Ascending aorta (tissue), 2 donors: ENCODE measurements around the gene CABLES1. TPM values are rescaled to one million over a fixed set of nuclear protein-coding genes. Genes with fewer than 3 reads are reported as not detected.

ENCODE experiments used
- DNase-seq, 2 donors: peaks; one replicate each; pipeline ENCODE4 v3.0.0-alpha.2; 2019; ENCODE audit warnings: low spot score in 2 of 2
- H3K27ac ChIP-seq, 2 donors: fragments of 200-600 bp; sonication (generic); one replicate each; pipeline ENCODE4 v1.5.1; 2016 to 2017; ENCODE audit warnings: mild to moderate bottlenecking in 1 of 2
- H3K27me3 ChIP-seq: fragments of 200-600 bp; sonication (generic); one replicate; pipeline ENCODE4 v1.5.1; 2017
- H3K36me3 ChIP-seq, 2 donors: fragments of 200-600 bp; sonication (generic); one replicate each; pipeline ENCODE4 v1.5.1; 2016
- H3K4me1 ChIP-seq, 2 donors: fragments of 200-600 bp; sonication (generic); one replicate each; pipeline ENCODE4 v1.5.1; 2016 to 2017; ENCODE audit warnings: mild to moderate bottlenecking in 1 of 2
- H3K4me3 ChIP-seq, 2 donors: fragments of 200-600 bp; sonication (generic); one replicate each; pipeline ENCODE4 v1.5.1; 2016 to 2017; ENCODE audit warnings: mild to moderate bottlenecking in 1 of 2
- H3K9me3 ChIP-seq, 2 donors: fragments of 200-600 bp; sonication (generic); one replicate each; pipeline ENCODE4 v1.5.1; 2016
- CTCF ChIP-seq, 3 experiments: fragments of 200-600 bp in 2 of 3; fragments of 450-650 bp in 1 of 3; sonication (generic) in 2 of 3; IDR thresholded peaks; one replicate each; pipeline ENCODE4 v1.5.1; 2016 to 2019; ENCODE audit warnings: antibody characterized with exemption in 3 of 3, mild to moderate bottlenecking in 1 of 3, moderate library complexity in 1 of 3
- intact Hi-C: fragments of 100-400 bp; cut with DNase I; formaldehyde crosslinking; loops from one replicate; pipeline ENCODE4 v1.15.1; 2023
- total RNA-seq: library from RNA; depleted of rRNA; stranded (reverse); fragments of >200 nt; gene quantifications from one replicate; pipeline ENCODE4 v1.1.0, GENCODE V29; 2016

The CABLES1 gene
- total RNA-seq, 1 donor from 2014 or later = 5.4 TPM

DNA sequence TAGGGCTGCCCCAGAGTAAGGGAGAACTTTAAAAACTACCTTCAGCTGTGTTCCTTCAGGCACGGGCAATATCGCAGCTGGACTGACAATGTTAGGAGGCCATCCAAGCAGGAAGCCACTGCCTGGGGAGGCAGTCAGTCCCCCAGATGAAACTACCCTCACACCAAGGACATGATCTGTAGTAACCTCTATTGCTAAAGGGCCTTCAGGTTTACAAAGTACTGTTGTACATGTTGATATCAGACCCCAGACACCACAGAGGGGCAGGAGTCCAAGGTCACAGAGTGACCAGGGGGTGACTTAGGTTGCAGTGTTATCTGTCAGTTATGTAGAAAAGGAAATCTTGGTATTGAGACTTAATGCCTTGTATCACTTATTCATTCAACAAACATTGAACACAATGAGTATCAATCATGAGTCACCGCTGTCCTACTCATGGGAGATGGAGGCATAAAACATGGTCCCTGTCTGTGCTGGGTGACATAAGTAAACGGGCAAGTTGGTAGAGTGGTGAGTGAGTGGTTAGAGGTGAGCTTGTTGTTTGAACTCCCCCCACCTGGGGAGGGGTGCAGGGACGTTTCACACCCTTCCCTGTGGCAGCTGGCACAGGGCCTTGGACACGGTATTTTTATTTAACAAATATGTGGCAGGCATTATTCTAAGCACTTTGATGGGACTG, 7.1 kb downstream of the CABLES1 start:
- Histone ChIP-seq H3K9me3 (no peaks in the 10 kb centered on the region), H3K27ac (peak overlapping the region; percentile 85 to 91), H3K4me1 (peaks cover 15 to 41% of the 10 kb centered on the region in 2 donors), H3K36me3 (no peaks in the 10 kb centered on the region), H3K4me3 (no peak overlapping the region), H3K27me3 (no peaks in the 10 kb centered on the region)
- intact Hi-C loops = no loop called here
- no peak for DNase-seq
- TF ChIP-seq CTCF (IDR thresholded peaks at IDR 0.05) = no peak

DNA sequence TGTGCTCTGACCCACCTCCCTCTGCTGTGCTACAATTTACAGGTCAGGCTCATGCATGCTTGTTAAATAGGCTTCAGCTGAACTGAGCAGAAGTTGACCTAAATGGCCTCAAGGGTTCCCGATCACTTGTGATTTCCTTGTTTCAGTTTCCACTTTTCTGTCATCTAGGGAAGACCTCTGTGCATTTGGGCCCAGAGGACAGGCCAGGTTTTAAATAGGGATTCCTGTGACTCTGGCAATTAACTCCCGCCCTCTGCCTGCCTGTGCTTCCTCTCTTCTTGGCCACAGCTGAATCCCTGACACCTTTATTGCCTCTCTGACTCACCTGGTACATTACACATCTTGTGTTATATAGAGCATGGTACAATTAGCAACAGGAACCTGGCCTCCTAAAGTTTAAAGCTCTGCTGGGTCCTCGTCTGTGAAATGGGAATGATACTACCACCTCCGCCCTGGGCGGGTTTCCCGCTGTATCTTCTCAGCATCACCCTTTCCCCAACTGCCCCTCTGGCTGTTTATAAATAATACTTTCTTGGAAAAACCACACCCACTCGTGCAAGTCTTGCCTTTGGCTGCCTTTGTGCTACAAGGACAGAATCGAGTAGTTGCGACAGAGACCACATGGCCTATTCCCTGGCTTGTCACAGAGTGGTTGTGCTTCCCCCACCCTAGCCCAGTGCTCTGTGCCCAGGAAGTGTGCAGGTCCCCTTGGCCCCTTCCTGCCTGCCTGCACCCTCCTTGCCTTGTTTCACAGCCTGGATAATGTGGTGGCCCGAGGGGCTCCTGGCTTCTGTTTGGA, 7.9 kb downstream of the CABLES1 start:
- peak in 1 of 2 donors; percentile 74 for DNase-seq
- no peaks in the 10 kb centered on the region for H3K27me3 ChIP-seq
- H3K4me1 ChIP-seq = peaks cover 15 to 39% of the 10 kb centered on the region in 2 donors
- peak overlapping the region in 1 of 2 donors; percentile 19 for H3K4me3 ChIP-seq
- H3K27ac ChIP-seq = peak overlapping the region; percentile 85 to 91
- intact Hi-C loops = no loop called here
- H3K9me3 ChIP-seq = no peaks in the 10 kb centered on the region
- H3K36me3 ChIP-seq = no peaks in the 10 kb centered on the region
- TF ChIP-seq CTCF (IDR thresholded peaks at IDR 0.05) = no peak

DNA sequence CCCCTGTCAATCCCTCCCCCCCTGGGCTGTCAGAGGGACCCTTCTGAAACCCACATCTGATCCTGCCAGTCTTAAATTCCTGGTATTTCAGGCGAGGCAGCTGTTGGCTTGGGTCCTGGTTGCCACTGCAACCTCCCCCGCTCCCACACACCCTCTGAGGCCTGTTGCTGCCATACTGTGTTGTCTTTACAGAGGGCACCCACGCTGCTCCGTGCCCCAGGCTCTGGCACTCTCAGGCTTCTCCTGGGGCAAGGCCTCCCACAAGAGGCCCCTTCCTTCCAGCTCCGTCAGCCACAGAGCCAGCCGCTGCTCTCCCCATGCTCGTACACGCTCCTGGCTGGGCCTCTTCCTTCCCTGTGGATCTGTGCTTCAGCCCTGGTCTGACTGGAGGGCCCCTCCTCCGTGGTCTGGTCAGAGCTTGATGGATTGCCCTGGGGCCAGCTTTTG, 8.6 kb downstream of the CABLES1 start:
- no peak for DNase-seq
- H3K4me3 ChIP-seq = peak overlapping the region in 1 of 2 donors; percentile 19
- H3K36me3 ChIP-seq = no peaks in the 10 kb centered on the region

GRCh38 chr18:23144640-23145039, 9.4 kb downstream of the CABLES1 start:
- intact Hi-C loops = no loop called here
- Histone ChIP-seq H3K4me3 (no peak overlapping the region), H3K9me3 (no peaks in the 10 kb centered on the region), H3K27ac (peak overlapping the region; percentile 85 to 91), H3K36me3 (no peaks in the 10 kb centered on the region), H3K4me1 (peaks cover 15 to 39% of the 10 kb centered on the region in 2 donors), H3K27me3 (no peaks in the 10 kb centered on the region)
- TF ChIP-seq CTCF (IDR thresholded peaks at IDR 0.05) = no peak
- DNase-seq = no peak

More for the DNA sequence above, 8.6 kb downstream of the CABLES1 start:
- no peaks in the 10 kb centered on the region for H3K27me3 ChIP-seq
- peak overlapping the region; percentile 85 to 91 for H3K27ac ChIP-seq
- H3K4me1 ChIP-seq = peaks cover 15 to 35% of the 10 kb centered on the region in 2 donors
- H3K9me3 ChIP-seq = no peaks in the 10 kb centered on the region
- no peak for TF ChIP-seq CTCF (IDR thresholded peaks at IDR 0.05)
- intact Hi-C loops = no loop called here

DNA sequence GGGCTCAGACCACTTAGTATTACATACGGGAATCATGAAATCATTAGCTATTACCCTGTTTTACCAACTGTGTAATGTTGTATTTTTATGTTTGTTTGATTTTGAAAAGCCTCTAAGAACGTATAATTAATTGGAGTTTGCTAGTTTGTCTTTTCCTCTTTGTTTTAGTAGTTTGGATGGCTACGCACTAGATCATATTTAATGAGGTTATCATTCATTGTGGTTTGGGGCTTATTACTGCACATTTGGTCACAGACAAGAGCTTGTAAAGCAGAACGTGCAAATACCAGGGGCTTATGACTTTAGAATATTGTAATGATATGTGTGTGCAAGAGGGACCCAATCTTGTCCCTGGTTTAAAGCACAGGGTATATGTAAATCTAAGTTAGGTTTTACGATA, 10.3 kb downstream of the CABLES1 start:
- no peak for TF ChIP-seq CTCF (IDR thresholded peaks at IDR 0.05)
- H3K4me3 ChIP-seq = no peak overlapping the region
- intact Hi-C loops = no loop called here
- peaks cover 15 to 41% of the 10 kb centered on the region in 2 donors for H3K4me1 ChIP-seq
- H3K27me3 ChIP-seq = no peaks in the 10 kb centered on the region
- no peak for DNase-seq
- H3K27ac ChIP-seq = peak overlapping the region in 1 of 2 donors; percentile 85
- no peaks in the 10 kb centered on the region for H3K9me3 ChIP-seq
- H3K36me3 ChIP-seq = no peaks in the 10 kb centered on the region
